Adrenal gland (tissue), 12 donors: ENCODE measurements around the gene ADAM15. TPM values are rescaled to one million over a fixed set of nuclear protein-coding genes. Genes with fewer than 3 reads are reported as not detected.

Source experiments
- DNase-seq, 7 donors: peaks; one replicate each; pipeline ENCODE4 v3.0.0-alpha.2; 2019 to 2020
- H3K27ac ChIP-seq, 5 donors: fragments of 200-600 bp; sonication (generic) in 4 of 5; 1 replicate in 3 of 5; 2 replicates in 2 of 5; pipeline versions ENCODE4 v1.5.1 to v1.8.0; 2016 to 2020; ENCODE audit warnings: mild to moderate bottlenecking in 1 of 5
- H3K27me3 ChIP-seq: fragments of 200-600 bp; 2 replicates; pipeline ENCODE4 v1.8.0; 2021
- H3K36me3 ChIP-seq, 2 donors: fragments of 200-600 bp; replicated peaks in 1 of 2; 1 replicate in 1 of 2; 2 replicates in 1 of 2; pipeline versions ENCODE4 v1.5.1 to v1.8.0; 2018 to 2022
- H3K4me1 ChIP-seq, 2 donors: fragments of 200-600 bp; replicated peaks in 1 of 2; 1 replicate in 1 of 2; 2 replicates in 1 of 2; pipeline versions ENCODE4 v1.5.1 to v1.8.0; 2018 to 2021
- H3K4me3 ChIP-seq, 4 donors: fragments of 200-600 bp; sonication (generic) in 3 of 4; one replicate each; pipeline ENCODE4 v1.5.1; 2016 to 2018
- H3K9me3 ChIP-seq, 3 donors: fragments of 200-600 bp; sonication (generic) in 1 of 3; replicated peaks in 1 of 3; 1 replicate in 2 of 3; 2 replicates in 1 of 3; pipeline versions ENCODE4 v1.5.1 to v1.8.0; 2016 to 2021
- CTCF ChIP-seq, 6 experiments: fragments of 450-650 bp in 4 of 6; fragments of 200-600 bp in 2 of 6; sonication (generic) in 1 of 6; IDR thresholded peaks; 1 replicate in 5 of 6; 2 replicates in 1 of 6; pipeline versions ENCODE4 v1.5.1 to v1.8.0; 2016 to 2021; ENCODE audit warnings: antibody characterized with exemption in 6 of 6, mild to moderate bottlenecking in 2 of 6, moderate library complexity in 1 of 6
- POLR2A ChIP-seq, 2 donors: fragments of 450-650 bp; IDR thresholded peaks; one replicate each; pipeline ENCODE4 v1.6.1; 2017; ENCODE audit warnings: antibody characterized with exemption in 2 of 2, mild to moderate bottlenecking in 2 of 2, moderate library complexity in 1 of 2
- WGBS, 4 donors: extraction: QIAGEN DNeasy Blood & Tissue Kit in 2 of 4; methylation state at CpG; one replicate each; pipeline versions ENCODE4 v1.1.5 to v1.1.7; 2013 to 2017; 5-methylcytosine and 5-hydroxymethylcytosine counted together
- intact Hi-C, 2 donors: fragments of 100-400 bp; cut with DNase I; formaldehyde crosslinking; loops; one replicate each; pipeline versions ENCODE4 v1.14.1 to v1.15.0; 2022 to 2023
- polyA plus RNA-seq, 3 donors: library from polyadenylated mRNA; stranded (reverse); fragments of 200-250 nt in 2 of 3; fragments of 350-450 nt in 1 of 3; fragmentation: Illumina TruSeq in 1 of 3; extraction: RNeasy Lipid Tissue Mini Kit (QIAGEN cat#74804) in 1 of 3; gene quantifications; one replicate each; pipeline ENCODE4 v1.2.3, GENCODE V29; 2013 to 2014
- total RNA-seq, 9 donors: library from RNA; depleted of rRNA in 4 of 9; stranded (reverse); fragments of >200 nt in 4 of 9; fragments of 120-200 nt in 1 of 9; fragmentation: NEBNext Ultra II Directional in 1 of 9; extraction: Animal tissue kit (Norgen Biotek cat#: 25700) in 1 of 9; gene quantifications; one replicate each; pipeline versions ENCODE4 v1.1.0 to v1.2.4, GENCODE V29; 2013 to 2023
- donor health status: healthy with polysubstance abuse.
- donor health status: Bipolar disorder and iron deficiency.
- donor health status: DM: yes; HTN: yes; CAD: no.
- donor health status: DM: no; HTN: no; CAD: no.
- donor health status: DM: no; HTN: no; CAD: no.
- donor health status: DM: yes; HTN: yes; CAD: no.

Gene ADAM15
- total and polyA plus RNA-seq, 12 donors: 11.6 to 269 (median 59.3) TPM

GRCh38 chr1:155072531-155073289, 21.6 kb downstream of the ADAM15 start:
- H3K36me3 ChIP-seq: no peaks in the 10 kb centered on the region
- WGBS, 4 donors: 48 to 73% (median 70%) methylated on average over 5 to 7 of the region's 7 CpGs
- no peak for TF ChIP-seq POLR2A (IDR thresholded peaks at IDR 0.05)
- TF ChIP-seq CTCF (IDR thresholded peaks at IDR 0.05): no peak

GRCh38 chr1:155073377-155074242, 22.5 kb downstream of the ADAM15 start:
- Histone ChIP-seq H3K4me3 (no peak overlapping the region), H3K9me3 (no peaks in the 10 kb centered on the region), H3K4me1 (peaks cover 16 to 30% of the 10 kb centered on the region in 2 donors), H3K27me3 (no peaks in the 10 kb centered on the region), H3K36me3 (no peaks in the 10 kb centered on the region), H3K27ac (no peak overlapping the region)
- DNase-seq: no peak
- TF ChIP-seq CTCF (IDR thresholded peaks at IDR 0.05): no peak
- no peak for TF ChIP-seq POLR2A (IDR thresholded peaks at IDR 0.05)
- WGBS, 4 donors: 91 to 100% (median 94%) methylated on average over 2 to 3 of the region's 3 CpGs
- intact Hi-C loops: no loop called here

More at GRCh38 chr1:155072531-155073289, 21.6 kb downstream of the ADAM15 start:
- H3K4me1 ChIP-seq: peaks cover 13 to 24% of the 10 kb centered on the region in 2 donors
- no peaks in the 10 kb centered on the region for H3K27me3 ChIP-seq
- H3K4me3 ChIP-seq: no peak overlapping the region
- no peak for DNase-seq
- no peaks in the 10 kb centered on the region for H3K9me3 ChIP-seq
- intact Hi-C loops: no loop called here
- H3K27ac ChIP-seq: no peak overlapping the region

GRCh38 chr1:155075535-155075934, 24.4 kb downstream of the ADAM15 start:
- TF ChIP-seq CTCF (IDR thresholded peaks at IDR 0.05): no peak
- TF ChIP-seq POLR2A (IDR thresholded peaks at IDR 0.05): no peak
- Histone ChIP-seq H3K27ac (no peak overlapping the region), H3K4me1 (peaks cover 30 to 32% of the 10 kb centered on the region in 2 donors), H3K9me3 (no peaks in the 10 kb centered on the region), H3K27me3 (peaks cover 8% of the 10 kb centered on the region), H3K4me3 (no peak overlapping the region), H3K36me3 (no peaks in the 10 kb centered on the region)
- intact Hi-C loops: no loop called here
- no peak for DNase-seq
- 52 to 66% (median 59%) methylated on average over 5 of the region's 5 CpGs for WGBS, 4 donors

- TF ChIP-seq CTCF (IDR thresholded peaks at IDR 0.05): no peak
- no peak for TF ChIP-seq POLR2A (IDR thresholded peaks at IDR 0.05)
- intact Hi-C loops: no loop called here
- H3K27ac ChIP-seq: no peak overlapping the region
- no peaks in the 10 kb centered on the region for H3K36me3 ChIP-seq
- peaks cover 17% of the 10 kb centered on the region for H3K27me3 ChIP-seq
- 75 to 90% (median 80%) methylated on average over 1 of the region's 1 CpG for WGBS, 4 donors
- no peak for DNase-seq
- H3K4me1 ChIP-seq: peaks cover 29 to 34% of the 10 kb centered on the region in 2 donors
- H3K9me3 ChIP-seq: no peaks in the 10 kb centered on the region
- no peak overlapping the region for H3K4me3 ChIP-seq
Observed at GRCh38 chr1:155076371-155076770, 25.3 kb downstream of the ADAM15 start.
